ENCODE data around the gene MYO18A. TPM values are rescaled to one million over a fixed set of nuclear protein-coding genes. Genes with fewer than 3 reads are reported as not detected.
A peak's percentile ranks its signal among the peaks of the same experiment; 100 is the strongest.
"Not testable (repeated sequence)": the region's sequence is repeated elsewhere in the genome, so short reads cannot be mapped to it uniquely, and the experiment has no call there.

MYO18A gene
- total RNA-seq, 1 donor from 2014 or later = 42.4 TPM

DNA sequence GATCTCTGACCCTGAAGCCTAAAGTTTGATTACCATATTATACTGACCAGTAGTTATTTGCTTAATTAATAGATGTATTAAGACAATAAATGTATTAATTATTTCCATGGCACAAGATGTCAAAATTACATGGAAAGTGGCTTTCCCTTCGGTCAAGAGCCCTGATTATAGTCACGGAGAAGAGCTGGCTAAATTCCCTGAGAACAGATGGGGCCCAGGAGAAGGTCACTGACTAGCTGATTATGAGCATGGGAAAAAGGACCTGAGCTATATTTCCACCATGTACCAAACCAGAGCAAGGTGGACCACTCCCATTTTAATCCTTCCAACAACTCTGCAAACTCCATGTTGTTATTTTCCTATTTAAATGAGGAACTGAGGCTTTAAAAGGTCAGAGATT, 12.9 kb upstream of the MYO18A start:
- DNase-seq = no peak

DNA sequence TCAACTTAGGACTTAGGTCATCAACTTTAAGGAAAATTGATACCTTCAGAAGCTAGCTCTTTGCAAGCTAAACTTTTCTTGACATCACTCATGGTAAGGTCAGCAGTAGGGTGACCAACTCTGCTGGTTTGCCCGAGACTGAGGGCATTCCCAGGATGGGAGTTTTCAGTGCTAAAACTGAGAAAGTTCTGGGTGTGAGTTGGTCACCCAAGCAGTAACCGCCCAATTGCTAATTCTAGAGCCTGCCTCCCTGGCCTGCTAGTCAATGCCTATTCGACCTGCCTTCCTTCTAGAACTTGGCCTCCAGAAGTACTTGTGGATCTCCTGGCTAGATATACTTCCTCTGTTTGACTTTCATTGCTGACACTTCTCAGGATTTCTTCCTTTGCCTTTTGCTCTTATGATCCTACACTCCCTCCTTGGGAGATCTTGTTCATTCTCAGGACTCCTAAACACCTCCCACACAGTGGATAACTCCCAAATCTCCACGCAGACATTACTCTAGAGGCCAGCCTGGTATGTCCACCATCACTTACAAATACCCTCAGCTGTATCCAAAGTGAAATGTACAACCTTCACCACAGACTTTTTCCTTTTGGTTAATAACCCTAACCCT, 10.5 kb upstream of the MYO18A start:
- DNase-seq = no peak

DNA sequence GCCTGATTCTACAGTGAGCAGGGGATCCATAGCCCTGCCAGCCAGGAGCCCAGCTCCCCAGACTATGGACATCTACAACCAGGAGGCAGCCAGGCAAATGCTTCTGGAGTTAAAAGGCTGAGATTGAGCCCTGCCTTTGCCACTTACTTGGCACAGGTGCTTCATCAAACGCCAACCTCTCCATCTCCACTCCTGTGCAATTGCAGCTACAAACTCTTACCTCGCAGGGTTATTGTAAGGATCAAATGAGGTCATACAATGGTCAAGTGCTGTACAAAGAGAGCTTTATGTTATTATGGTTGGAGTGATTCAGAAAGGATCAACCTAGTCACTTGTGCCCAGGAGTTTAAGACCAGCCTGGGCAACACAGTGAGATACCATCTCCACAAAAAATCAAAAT, 9.8 kb upstream of the MYO18A start:
- DNase-seq = no peak

DNA sequence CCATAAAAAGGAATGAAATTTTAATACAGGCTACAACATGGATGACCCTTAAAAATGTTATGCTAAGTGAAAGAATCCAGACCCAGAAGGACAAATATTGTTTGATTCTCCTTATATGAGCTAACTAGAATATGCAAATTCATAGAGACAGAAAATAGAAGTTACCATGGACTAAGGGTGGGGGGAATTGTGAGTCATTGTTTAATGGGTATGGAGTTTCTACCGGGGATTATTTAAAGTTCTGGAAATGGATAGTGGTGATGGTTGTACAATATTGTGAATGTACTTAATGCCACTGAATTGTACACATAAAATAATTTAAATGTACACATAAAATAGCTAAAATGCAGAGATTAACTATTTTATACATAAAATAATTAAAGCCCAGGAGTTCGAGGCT, 9.2 kb upstream of the MYO18A start:
- no peak for DNase-seq

DNA sequence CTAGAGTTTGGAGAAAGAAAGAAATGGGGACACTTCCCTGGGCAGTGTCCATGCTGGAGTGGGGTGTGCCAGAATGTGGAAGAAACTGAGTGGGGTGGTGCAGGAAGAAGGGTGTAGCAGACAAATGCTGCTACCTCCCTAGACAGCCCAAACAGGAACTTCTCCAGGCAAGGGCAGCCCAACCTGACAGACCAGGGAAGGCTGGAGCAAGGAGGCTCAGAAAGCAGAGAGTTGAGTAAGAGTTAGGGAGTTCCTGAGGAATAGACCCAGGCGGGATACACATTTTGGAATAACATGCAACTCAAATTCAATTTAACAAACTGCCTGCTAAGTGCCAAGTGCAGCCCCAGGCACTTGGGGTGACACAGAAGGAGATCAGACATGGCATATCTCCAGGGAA, 1.0 kb upstream of the MYO18A start:
- DNase-seq = no peak

DNA sequence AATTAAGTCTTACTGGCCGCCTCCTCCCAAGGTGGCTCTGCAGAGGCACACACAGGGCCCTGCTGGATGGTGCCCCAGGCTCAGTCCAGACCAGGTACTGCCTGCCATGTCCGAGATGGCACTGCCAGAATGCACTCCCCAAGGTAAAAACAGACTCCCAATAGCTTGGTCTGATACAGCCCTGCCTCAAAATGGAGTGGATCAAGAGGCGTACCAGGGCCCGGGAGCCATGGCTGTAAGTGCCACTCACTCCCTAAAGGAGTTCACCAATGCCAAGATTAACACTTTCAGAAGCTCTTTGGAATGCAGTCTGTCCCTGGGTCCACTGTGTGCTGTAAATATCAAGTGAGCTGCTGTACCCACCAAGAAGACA, 576 bp upstream of the MYO18A start:
- DNase-seq = no peak

DNA sequence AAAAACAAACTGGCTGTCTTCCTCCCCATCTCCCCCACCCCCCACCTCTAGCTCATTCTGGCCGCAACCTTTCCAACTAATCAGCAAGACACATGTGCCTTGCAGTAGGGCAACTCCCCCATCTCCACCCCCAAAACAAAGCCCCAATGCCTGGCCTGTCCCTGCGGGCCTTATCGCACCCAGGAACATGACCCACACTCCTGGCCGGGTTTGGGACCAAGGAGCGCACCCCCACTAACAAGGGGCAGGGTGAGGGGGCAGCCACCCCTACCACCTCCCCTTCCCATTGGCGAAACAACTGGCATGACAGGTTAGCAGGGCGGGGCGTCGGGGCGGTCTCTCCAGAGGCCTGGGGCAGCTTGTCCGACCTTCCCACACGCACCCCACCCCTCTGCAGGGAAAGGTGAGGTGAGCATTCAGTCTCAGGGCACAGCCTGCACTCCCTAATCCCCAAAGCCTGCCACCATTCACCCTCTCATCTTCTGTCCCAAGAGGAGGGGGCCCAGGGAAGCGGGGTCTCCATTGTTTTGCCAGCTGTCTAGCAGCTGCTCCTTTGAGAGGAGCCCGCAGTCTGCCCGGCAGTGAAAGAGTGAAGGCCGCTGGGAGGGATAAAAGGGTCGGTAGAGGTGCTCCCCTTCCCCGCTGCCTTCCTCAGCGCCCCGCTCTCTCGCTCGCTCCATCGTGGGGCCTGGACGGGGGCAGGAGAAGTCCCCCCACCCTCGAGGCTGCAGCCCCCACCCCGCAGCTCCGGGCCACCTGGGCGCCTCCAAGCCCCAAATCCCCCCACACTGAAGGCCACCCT, 765 bp downstream of the MYO18A start:
- peak; percentile 17 for DNase-seq

DNA sequence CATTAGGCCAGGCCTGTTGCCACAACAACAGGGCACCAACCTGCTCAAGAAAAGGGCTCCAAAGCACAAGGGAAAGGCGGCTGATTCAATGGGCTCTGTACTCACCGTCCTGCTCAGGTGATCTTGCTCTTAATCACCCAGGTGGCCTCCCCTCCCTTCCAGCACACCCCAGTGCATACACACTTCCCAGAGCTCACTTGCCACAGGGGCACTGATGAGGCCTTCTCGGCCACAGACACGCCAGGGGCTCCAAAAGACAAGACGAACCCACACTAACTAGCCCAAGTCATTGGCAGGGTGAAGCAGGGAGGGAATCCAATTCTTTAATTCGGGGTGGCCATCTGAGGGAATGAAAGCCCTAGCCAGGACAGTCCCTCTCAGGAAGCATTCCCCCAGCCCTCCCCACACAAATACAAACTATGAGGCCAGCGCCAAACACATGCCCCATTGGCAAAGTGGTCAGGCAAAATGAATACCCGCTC, 1.4 kb downstream of the MYO18A start:
- no peak for DNase-seq

DNA sequence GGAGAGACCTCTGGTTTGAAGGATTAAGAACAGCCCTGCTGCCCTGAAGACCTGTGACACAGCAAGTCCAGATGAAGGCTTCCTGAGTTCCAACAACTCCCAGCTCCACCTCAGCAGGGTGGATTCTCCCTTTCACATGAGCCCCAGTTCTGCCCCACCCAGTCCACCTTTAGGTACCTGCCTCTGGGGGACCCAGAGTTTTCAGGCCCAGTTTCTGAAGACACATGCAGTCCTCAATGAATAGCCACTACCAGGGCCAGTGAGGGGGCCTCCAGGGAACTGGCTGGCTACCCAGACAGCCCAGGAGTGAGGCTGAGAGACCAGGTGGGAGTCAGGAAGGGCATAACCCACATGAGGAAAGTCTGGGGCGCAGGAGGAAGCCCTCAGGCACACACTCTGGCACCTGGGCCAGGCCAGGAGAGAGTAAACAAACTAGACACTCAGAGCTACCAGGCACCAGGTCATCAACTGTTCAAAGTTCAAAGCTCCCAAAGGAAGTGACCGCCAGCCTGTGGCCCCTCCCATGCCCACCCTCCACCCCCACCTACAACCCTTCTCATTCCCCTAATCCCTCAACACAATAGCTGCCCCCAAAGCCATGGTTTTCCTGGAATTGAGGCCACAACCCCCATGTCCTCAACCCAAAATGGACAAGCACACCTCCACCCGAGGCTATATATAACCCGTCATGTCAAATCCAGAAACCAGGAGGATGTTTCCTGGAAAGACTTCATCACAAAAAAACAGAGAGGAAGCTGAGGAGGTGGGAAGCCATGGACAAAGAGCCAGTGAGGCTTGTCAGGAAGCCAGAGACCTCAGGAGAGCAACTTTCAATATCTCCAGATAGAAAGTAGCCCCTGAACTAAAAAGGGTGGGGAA, 2.1 kb downstream of the MYO18A start:
- no peak for DNase-seq

DNA sequence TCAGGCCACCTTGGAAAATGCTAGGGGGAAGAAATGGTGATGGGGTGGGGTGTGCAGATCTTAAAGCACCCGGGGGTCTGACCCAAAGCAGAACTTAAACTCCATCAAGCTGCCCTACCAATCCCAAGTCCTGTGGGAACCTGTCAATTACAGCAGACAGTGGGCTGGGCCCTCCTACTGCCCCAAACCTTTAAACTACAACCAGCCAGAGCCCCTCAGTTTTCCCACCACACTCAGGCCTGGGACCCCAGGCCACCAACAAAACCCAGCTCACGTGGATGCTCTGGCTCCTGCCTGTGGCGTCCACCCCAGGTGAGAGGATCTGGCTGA, 2.7 kb downstream of the MYO18A start:
- DNase-seq = no peak

DNA sequence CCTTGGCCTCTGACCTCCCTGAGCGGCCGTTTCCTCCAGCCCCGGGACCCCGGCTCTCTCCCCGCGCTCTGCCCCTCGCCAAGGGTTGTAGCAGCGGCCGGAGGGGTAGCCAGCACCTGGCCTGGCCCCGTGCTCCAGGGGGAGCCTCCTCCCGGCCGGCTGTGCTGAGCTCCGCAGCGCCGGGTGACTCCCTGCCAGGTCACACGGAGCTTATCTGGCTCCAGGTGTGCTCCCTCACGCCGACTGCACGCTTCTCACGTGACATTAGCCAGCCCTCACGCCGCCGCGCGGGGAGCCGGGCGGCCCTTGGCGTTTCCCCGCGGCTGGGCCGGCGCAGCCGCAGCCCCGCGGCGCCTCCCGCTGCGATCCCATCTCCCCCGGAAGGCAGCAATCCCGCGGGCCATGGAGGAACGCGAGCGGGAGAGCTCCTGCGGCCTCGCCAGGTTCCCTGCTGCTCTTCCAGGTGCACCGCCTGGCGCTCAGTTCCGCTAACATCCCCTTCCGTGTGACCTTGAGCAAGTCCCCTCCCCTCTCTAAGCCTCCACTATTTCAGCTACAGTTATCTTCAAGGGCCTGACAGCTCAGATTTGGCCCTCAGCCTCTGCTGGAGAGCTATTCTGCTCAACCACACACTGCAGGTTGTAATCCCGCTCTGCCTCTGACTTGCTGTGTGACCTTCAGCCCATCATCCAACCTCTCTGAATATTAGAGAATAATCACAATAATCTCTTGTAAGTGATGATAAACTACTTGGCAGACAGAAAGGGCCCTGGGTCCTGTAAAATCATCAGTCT, 3.4 kb downstream of the MYO18A start:
- peak; percentile 51 for DNase-seq

DNA sequence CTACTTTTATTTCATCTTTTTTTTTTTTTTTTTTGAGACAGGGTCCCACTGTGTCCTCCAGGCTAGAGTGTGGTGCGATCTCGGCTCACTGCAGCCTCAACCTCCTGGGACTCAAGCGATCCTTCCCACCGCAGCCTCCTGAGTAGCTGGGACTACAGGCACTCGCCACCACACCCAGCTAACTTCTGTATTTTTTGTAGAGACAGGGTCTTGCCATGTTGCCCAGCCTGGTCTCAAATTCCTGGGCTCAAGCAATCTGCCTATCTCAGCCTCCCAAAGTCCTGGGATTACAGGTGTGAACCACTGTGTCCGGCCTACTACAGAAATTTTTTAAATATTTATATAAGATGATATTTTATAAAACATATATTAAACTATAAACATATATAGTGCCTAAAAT, 4.8 kb downstream of the MYO18A start:
- no peak for DNase-seq

DNA sequence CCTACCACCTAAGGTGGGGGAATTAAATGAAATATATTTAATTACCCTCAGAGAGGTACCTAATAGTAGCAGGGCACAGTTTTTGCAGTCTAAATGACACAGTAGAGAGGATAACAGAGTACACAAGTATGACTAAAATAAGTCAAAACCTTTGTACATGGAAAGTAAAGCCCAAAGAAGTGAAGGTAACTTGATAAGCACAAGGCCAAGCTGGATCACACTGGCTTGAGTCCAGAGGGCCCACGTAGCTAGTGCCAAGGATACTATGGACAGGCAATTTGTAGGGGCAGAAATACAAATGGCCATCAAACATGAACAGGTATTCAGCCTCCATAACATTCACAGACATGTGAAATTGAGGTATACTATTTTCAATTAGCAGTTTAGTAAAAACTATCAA, 7.6 kb downstream of the MYO18A start:
- DNase-seq = no peak

DNA sequence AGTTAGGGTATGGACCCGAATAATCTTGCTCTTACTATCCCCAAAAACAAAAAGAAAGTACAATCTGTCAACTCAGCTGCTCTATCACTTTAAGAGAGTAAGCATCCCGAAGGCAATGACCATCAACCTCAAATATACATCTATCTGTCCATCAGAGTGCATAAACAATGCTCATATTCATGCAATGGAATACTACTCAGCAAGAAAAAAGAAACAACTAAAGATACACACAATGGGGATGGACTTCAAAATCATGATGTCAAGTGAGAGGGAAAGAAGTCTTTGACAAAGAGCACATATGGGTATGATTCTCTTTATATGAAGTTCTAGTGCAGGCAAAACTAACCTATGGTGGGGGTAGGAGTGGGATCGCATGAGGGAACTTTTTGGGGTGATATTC, 9.5 kb downstream of the MYO18A start:
- DNase-seq = no peak

DNA sequence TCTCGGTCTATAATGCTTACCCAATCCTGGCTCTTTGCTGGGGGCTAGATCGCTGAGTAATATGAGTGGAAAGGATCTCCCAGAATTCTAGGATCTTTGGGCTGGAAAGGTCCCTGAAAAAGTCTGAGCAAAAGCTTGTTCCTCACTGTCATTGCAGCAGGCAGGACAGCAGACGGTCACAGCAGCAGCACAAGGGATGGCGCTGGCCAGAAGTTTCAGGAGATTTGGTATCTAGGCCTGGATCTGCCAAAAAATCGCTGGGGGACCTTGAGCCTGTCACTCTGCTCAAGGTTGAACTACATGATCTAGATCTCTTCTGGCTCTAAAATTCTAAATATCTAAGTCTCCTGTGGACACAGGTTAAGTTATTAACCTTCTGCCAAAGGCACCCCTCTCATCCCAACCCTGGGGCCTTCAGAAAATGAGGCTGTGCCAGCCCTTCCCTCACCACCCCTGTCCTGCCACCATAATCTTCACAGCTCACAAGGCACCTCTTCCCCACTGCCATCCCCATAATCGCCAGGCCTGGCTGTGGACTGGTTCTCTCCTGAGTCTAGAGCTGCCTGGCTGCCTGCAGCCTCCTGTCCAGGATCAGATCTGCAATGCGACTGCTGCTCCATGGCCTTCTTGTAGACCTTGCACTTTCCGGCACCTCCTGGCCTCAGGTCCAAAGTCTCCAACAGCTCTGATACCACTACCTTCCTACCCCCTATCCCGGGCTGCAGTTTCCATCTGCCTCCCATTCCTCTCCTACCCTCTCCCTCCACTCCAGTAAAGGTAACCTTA, 10.2 kb downstream of the MYO18A start:
- no peak for DNase-seq

DNA sequence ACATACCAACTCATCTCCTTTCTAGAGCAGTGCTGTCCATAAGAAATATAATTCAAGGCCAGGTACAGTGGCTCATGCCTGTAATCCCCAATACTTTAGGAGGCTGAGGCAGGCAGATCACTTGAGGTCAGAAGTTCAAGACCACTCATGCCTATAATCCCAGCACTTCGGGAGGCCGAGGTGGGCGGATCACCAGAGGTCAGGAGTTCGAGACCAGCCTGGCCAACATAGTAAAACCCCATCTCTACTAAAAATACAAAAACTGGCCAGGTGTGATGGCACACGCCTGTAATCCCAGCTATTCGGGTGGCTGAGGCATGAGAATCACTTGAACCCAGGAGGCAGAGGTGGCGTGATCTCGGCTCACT, 11.5 kb downstream of the MYO18A start:
- not testable (repeated sequence) for DNase-seq

DNA sequence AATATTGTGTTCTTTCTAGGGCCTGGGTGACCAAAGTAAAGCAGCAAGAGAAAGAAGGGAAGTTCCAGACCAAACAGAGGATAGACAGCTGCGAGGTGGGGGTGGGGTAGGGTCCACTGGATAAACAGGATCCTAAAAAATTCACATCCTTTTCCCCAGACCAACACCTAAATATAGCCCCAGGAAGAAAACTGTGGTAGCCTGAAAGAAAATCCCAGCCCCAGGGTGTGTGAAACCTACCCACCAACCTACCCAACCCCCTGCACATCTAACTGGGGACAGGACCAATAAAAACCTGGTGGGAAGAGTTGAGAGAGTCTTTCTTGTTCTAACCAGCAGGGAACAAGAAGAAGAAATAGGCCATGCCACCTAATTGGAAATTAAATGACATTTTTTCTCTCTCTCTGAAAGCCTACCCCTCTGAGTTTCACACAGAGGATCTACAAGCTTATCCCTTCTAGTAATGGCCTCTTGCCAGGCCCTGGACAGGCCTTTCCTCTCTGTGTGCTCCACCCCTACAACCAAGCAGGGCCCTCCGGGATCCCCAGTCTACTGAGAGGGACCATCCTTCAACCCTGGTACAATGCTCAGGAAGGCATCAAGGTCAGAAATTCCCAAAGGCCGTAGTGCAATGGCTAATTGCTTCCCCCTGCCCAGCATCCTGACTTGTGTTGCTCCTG, 12.0 kb downstream of the MYO18A start:
- no peak for DNase-seq

DNA sequence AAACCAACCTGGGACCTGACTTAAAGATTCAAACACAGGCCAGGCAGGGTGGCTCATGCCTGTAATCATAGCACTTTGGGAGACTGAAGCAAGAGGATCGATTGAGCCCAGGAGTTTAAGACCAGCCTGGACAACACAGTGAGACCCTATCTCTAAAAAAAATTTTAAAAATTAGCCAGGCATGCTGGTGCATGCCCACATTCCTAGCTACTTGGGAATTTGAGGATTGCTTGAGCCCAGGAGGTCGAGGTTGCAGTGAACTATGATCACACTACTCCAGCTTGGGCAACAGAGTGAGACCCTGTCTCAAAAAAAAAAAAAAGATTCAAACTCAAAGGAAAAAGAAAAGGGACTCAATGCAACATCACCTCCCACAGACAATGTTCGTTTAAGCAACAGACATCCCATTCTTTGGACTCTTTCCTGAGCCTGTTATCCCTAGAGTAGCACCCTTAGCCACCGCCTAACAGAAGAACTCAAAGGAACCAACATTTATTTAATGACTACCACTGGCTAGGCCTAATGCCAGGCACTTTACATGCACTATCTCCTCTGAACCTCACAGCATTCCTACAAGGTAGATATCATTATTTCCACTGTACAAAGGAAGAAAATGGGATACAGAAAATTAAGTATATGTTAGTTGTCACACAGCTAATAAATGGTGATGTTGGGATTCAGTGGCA, 12.7 kb downstream of the MYO18A start:
- DNase-seq = no peak

DNA sequence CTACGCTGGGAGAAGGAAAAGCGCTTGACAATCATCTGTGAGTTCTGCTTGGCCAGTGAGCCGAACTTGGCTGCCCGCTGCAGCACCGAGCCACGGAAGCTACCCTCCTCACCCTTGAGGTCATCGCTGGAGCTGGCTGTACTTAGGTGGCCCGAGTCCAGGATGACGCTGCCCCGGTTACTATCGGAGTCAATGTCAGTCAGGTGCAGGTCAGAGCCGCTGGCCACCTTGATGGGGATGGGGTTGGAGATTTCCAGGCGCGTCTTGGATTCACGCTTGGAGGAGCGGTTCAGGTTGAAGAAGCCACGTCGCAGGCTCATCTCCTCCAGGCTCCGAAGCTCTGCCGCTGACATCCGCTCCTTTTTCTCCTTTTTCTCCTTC, 13.7 kb downstream of the MYO18A start:
- no peak for DNase-seq

DNA sequence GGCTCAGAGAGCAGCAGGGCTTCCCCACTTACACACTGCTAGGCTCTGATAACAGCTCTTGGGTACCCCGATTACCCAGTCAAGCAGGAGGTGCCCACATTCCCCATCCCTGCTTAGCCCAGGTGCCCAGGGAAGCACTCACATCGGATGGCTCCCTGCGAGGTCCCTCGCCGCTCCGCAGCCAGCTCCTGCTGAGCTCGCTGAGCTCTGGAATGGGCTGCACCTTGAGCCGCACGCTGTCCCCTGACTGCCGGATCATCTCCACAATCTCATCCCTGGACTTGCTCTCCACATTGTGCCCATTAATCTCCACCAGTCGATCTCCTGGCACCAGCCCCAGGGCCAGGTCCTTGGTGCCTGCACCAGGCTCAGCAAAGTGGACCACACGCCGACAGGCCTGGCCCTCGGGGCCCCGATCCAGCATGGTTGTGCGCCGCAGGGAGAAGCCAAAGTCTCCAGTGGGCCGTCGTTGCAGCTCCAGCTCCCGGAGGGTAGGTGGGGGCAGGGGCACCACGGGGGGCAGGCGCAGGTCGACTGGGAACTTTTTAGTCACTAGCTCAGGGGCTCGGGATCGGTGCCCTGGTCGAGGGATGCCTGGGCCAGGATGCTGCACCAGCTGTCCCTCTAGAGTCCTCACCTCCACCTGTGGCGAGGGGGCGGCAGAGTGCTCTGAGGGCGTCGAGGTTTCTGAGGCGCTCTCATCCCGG, 14.2 kb downstream of the MYO18A start:
- DNase-seq = no peak

All from dermis blood vessel endothelial cell (primary cell).